Kidney (tissue), 14 donors: ENCODE results near the gene MCTP2. TPM values are rescaled to one million over a fixed set of nuclear protein-coding genes. Genes with fewer than 3 reads are reported as not detected.

ENCODE experiments used
- DNase-seq, 5 donors: peaks; one replicate each; pipeline ENCODE4 v3.0.0-alpha.2; 2013 to 2020
- FAIRE-seq: peaks from 2 replicates; lab custom pipeline; 2012; peaks lifted over from hg19 to GRCh38; lab: Jason Lieb, UNC
- H3K27ac ChIP-seq, 2 donors: one replicate each; pipeline ENCODE4 v1.7.0; 2013; ENCODE audit warnings: low read depth in 2 of 2, low read length in 2 of 2, inconsistent platforms in 1 of 2
- H3K27me3 ChIP-seq: one replicate; pipeline ENCODE4 v1.7.1; 2013; ENCODE audit warnings: low read length, inconsistent platforms; ENCODE audit not compliant: control insufficient read depth, insufficient read depth
- H3K36me3 ChIP-seq, 3 donors: one replicate each; pipeline versions ENCODE4 v1.7.0 to v1.7.1; 2013; ENCODE audit warnings: low read length in 3 of 3, control low read depth in 1 of 3, inconsistent platforms in 1 of 3; ENCODE audit not compliant: insufficient read depth in 3 of 3, control insufficient read depth in 2 of 3
- H3K4me1 ChIP-seq, 3 donors: one replicate each; pipeline versions ENCODE4 v1.7.0 to v1.7.1; 2013; ENCODE audit warnings: low read length in 3 of 3, inconsistent platforms in 1 of 3, low read depth in 1 of 3; ENCODE audit not compliant: control insufficient read depth in 2 of 3, insufficient read depth in 2 of 3
- H3K4me3 ChIP-seq, 3 donors: one replicate each; pipeline versions ENCODE4 v1.7.0 to v1.8.1; 2013; ENCODE audit warnings: low read length in 3 of 3, control low read depth in 1 of 3, inconsistent platforms in 1 of 3
- H3K9ac ChIP-seq, 3 donors: one replicate each; pipeline versions ENCODE4 v1.7.0 to v1.7.1; 2013; ENCODE audit warnings: low read length in 3 of 3, control low read depth in 1 of 3, inconsistent platforms in 1 of 3
- H3K9me3 ChIP-seq, 3 donors: one replicate each; pipeline versions ENCODE4 v1.7.0 to v1.7.1; 2013; ENCODE audit warnings: low read length in 3 of 3, control low read depth in 1 of 3, inconsistent platforms in 1 of 3; ENCODE audit not compliant: control insufficient read depth in 2 of 3, insufficient read depth in 1 of 3
- CTCF ChIP-seq: IDR thresholded peaks from 3 replicates; pipeline ENCODE4 v1.5.1; 2012; ENCODE audit warnings: mild to moderate bottlenecking, moderate library complexity, borderline replicate concordance; ENCODE audit not compliant: insufficient read depth; ENCODE audit errors: extremely low read depth
- intact Hi-C: fragments of 100-400 bp; cut with DNase I; formaldehyde crosslinking; loops from one replicate; pipeline ENCODE4 v1.11.1; 2022
- polyA plus RNA-seq: library from polyadenylated mRNA; stranded (reverse); fragments of 350-450 nt; fragmentation: Illumina TruSeq; extraction: RNeasy Lipid Tissue Mini Kit (QIAGEN cat#74804); gene quantifications from one replicate; pipeline ENCODE4 v1.2.3, GENCODE V29; 2014; ENCODE audit warnings: low read depth, low replicate concordance; ENCODE audit not compliant: insufficient read depth
- total RNA-seq: library from RNA; stranded (reverse); fragmentation: NEBNext Ultra II Directional; extraction: Animal tissue kit (Norgen Biotek cat#: 25700); gene quantifications from one replicate; pipeline ENCODE4 v1.2.1, GENCODE V29; 2021
- donor health status: control.
- donor health status: control.
- donor health status: control.
- donor health status: control.
- donor health status: control.
- donor health status: DM: yes; HTN: yes; CAD: no.
- donor health status: Normal renal cell carcinoma (clear cell type).

The MCTP2 gene
- total and polyA plus RNA-seq, 2 donors from 2014 or later, result 1.2 to 21.1 TPM

GRCh38 chr15:94243418-94243817, 12.1 kb downstream of the MCTP2 start:
- Histone ChIP-seq H3K4me3 (no peak overlapping the region), H3K9me3 (peaks cover 0 to 4% (median 2%) of the 10 kb centered on the region in 3 donors), H3K27me3 (no peaks in the 10 kb centered on the region), H3K4me1 (peaks cover 0 to 4% (median 0%) of the 10 kb centered on the region in 3 donors), H3K27ac (no peak overlapping the region), H3K9ac (no peak overlapping the region), H3K36me3 (peaks cover 0 to 3% (median 0%) of the 10 kb centered on the region in 3 donors)
- TF ChIP-seq CTCF, result no peak
- intact Hi-C loops, result no loop called here
- FAIRE-seq (no peak), DNase-seq (no peak)

GRCh38 chr15:94246016-94246415, 14.7 kb downstream of the MCTP2 start:
- peaks cover 0 to 4% (median 2%) of the 10 kb centered on the region in 3 donors for H3K9me3 ChIP-seq
- no peak for TF ChIP-seq CTCF
- intact Hi-C loops, result no loop called here
- peaks cover 0 to 3% (median 0%) of the 10 kb centered on the region in 3 donors for H3K36me3 ChIP-seq
- no peaks in the 10 kb centered on the region for H3K27me3 ChIP-seq
- no peak for FAIRE-seq
- H3K9ac ChIP-seq, result no peak overlapping the region
- H3K27ac ChIP-seq, result no peak overlapping the region
- DNase-seq, result no peak
- H3K4me1 ChIP-seq, result peaks cover 0 to 4% (median 0%) of the 10 kb centered on the region in 3 donors
- no peak overlapping the region for H3K4me3 ChIP-seq

- FAIRE-seq, result no peak
These were observed 16.7 kb downstream of the MCTP2 start for GRCh38 chr15:94247789-94248638.

More at GRCh38 chr15:94247789-94248638, 16.7 kb downstream of the MCTP2 start:
- no peak for TF ChIP-seq CTCF
- Histone ChIP-seq H3K27me3 (no peaks in the 10 kb centered on the region), H3K9ac (no peak overlapping the region), H3K9me3 (peaks cover 0 to 4% (median 2%) of the 10 kb centered on the region in 3 donors), H3K36me3 (peaks cover 0 to 3% (median 0%) of the 10 kb centered on the region in 3 donors), H3K4me3 (no peak overlapping the region), H3K27ac (no peak overlapping the region), H3K4me1 (peaks cover 0 to 4% (median 0%) of the 10 kb centered on the region in 3 donors)
- no peak for DNase-seq
- intact Hi-C loops, result no loop called here
